GM21381 (cell line): ENCODE results near the gene RAB3GAP2.
"Not testable (repeated sequence)": the region's sequence is repeated elsewhere in the genome, so short reads cannot be mapped to it uniquely, and the experiment has no call there.

Experiments used
- ATAC-seq: cut with Tn5 transposase; IDR thresholded peaks from one replicate; pipeline ENCODE4 v1.9.1; 2021; ENCODE audit warnings: mild to moderate bottlenecking, moderate library complexity; ENCODE audit not compliant: unreplicated experiment

RAB3GAP2 gene

DNA sequence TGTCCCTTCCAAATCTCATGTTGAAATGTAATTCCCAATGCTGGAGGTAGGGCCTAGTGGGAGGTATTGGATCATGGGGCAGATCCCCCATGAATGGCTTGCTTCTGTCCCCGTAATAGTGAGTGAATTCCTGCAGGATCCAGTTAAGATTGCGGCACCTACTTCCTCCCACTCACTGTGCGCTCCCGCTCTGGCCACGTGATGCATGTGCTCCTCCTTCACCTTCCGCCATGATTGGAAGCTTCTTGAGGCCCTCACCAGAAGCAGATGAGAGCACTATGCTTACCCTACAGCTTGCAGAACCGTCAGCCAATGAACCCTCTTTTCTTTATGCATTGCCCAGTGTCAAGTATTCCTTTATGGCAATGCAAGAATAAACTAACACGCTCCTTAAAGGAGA lies 14.9 kb upstream of the RAB3GAP2 start:
- no peak for ATAC-seq

DNA sequence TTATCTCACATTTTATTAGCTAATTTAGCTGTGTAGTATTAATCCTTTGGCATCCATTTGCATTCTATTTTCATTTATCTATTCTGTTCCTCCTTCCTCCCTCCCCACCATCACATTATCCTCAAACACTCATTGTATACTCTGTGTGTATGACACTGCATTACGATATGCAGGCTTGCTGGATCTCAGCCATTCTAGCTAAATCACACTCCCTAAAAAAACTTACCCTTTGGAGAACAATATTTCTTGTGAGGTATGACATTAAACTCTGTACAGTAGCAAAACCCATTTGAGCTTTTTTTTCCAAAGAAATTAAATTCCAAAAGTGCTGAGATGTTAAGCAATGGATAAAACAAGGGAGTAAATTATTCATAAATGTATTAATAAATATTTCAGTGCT lies 11.4 kb upstream of the RAB3GAP2 start:
- no peak for ATAC-seq

DNA sequence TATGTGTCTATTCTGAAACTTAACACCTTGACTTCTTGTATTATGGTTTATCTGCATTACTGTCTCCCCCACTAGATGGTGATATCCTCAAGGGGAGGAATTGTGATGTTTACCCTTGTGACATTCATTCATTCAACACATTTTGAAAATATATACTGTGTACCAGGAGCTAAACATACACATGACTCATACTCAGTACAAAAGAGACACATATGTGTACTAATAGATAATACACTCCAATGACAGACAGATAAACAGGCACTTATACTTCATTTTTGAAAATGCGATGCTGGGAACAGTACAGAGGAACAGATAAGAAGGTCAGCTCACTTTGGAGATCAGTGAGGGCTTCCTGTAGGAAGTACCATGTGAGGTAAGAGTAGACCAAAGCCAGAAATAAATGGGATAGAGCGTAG lies 8.9 kb upstream of the RAB3GAP2 start:
- ATAC-seq, result no peak

DNA sequence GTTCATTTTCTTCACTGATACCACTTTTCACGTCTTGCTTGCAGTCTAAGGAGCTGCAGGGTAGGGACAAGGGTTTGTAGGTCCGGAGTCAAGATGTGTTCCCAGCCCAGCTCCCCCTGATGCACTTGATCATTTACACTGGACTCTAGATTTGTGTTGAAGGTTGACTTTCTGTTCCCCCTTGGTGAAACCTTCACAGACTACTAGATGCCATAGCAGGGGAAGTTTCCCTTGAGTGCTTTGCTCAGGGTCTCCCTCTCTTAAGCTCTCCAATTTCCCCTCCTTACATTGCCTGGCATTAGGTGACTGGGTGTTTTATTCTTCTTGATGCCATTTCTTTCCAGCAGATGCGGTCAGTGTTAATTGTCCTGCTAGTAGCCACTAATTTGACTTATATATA lies 8.0 kb upstream of the RAB3GAP2 start:
- no peak for ATAC-seq

DNA sequence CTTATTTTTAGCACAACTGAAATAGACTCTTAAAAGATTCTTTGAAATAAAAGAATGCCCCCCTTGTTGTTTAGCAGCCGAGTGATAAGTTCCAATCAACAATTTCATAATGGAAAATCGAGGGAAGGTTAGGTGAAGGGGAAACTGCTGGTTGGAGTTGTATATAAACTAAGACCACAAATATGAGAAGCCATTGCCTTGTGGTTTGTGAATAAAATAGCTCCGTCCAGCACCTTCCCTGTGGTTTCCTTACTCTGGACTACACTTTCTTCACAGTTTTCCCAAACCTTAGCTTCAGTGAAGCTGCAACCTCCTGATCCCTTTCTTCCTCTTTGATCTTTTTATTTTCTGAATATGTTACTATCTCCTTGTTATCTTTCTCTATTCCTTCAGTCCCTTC lies 6.7 kb upstream of the RAB3GAP2 start:
- no peak for ATAC-seq

DNA sequence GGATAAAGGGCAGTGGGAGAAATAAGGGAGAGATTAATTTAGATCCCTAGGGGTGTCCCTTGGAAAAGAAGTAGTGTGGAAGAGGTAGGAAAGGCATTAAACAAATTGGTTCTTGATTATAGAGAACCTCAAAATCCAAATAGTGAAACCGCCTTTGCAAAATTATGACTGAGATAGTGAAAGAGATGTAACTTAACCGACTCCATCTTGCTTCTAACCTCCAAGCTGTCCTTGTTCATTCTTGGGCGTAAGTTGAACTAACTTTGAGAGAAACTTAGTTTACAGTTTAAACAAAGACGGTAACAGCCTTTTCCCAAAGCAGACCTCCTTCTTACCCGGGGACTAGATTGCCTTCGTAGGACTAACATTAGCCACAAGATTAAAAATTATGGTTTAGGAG lies 3.2 kb upstream of the RAB3GAP2 start:
- no peak for ATAC-seq

DNA sequence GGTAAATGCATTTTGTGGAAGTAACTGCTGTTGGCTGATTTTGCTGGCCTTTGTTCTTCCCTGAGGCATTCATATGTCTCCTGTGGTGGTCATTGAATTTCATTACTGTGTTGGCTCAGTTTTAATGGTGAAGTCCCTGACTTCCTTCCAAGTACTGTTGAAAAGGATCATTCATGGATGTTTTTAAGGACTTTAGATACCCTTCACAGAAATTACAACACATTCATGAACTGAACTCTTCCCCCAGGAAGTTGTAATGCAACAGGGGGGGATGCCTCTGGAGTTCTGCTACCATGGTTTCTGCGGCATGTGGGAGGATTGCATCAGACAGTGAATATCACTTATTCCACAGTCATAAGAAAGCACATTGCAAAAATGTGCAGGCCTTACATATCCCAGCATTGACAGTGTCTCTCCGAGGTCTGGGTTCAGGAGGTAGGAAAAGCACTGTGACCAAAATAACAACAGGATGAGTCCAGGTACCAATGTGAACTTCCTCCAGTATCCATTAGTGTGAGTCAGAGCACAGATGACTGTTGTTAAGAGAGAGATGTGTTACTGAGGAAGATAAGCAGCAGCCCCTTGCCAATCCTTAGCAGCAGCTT lies 2.1 kb upstream of the RAB3GAP2 start:
- ATAC-seq, result no peak

DNA sequence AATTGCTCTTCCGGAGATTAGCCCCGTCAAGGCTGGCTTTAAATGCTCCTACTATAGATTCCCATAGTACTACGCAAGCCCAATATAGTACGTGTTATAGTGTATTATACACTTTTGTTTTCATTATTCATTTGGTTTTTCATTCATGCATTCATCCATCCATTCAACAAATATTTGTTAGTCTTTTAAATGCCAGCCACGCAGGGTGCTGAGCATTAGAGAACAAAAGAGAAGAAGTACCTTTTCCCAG lies 513 bp upstream of the RAB3GAP2 start:
- no peak for ATAC-seq

DNA sequence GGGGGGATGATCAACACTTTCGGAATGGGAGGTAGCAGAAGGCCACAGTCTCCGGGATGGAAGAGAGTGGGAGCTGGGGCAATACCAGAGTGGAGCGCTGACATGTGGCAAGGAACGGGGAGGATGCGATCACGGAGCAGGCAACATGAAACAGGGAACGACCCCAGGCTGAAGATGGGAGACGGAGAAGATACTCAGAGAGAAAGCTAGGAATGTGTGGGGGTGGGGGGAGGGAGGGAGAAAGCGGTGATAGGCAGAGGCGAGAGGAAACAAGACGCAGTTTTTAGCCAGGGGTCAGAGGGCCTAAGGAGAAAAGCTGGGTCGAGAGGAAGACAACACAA lies 577 bp downstream of the RAB3GAP2 start:
- no peak for ATAC-seq

DNA sequence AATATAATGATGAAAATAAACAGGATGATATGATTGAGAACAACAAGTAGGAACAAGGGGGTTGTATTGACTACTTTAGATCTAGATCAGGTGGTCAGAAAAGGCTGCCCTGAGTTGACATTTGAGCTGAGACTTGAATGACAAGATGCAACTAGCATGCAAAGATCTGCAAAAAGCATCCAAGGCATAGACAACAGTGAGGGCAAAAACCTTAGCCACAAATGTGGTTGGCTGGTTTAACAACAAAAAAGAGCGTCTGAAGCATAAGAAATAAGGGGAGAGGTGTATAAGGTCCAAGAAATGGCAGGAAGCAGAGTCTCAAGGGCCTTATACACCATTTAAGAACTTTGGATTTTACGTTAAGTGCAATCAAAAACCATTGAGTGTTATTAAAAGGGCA lies 3.2 kb downstream of the RAB3GAP2 start:
- ATAC-seq, result no peak

DNA sequence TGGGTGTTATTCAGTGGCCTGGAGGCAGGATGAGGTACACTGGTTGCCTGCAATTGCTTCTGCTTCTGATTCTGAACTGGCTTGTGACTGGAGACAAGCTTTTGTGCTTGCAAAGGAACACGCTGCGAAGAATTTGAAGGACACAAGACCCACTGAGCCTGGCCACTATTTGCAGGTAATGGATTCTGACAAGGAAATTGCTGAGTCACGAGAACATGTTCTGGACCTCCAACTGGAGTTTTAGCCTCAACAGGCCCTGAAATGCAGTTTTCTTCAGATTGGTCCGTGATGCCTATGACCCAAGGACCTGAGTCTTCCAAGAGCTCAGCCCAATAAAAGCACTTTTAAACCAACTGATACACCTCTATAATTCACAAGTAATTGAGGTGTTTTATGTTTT lies 4.6 kb downstream of the RAB3GAP2 start:
- ATAC-seq, result no peak

DNA sequence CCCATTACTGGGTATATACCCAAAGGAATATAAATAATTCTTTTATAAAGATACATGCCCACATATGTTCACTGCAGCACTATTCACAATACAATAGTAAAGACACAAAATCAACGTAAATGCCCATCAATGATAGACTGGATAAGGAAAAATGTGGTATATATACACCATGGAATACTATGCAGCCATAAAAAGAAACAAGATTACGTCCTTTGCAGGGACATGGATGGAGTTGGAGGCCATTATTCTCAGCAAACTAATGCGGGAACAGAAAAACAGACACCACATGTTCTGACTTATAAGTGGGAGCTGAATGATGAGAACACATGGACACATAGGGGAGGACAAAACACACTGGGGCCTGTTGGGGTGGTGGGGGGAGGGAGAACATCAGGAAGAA lies 12.0 kb downstream of the RAB3GAP2 start:
- not testable (repeated sequence) for ATAC-seq

DNA sequence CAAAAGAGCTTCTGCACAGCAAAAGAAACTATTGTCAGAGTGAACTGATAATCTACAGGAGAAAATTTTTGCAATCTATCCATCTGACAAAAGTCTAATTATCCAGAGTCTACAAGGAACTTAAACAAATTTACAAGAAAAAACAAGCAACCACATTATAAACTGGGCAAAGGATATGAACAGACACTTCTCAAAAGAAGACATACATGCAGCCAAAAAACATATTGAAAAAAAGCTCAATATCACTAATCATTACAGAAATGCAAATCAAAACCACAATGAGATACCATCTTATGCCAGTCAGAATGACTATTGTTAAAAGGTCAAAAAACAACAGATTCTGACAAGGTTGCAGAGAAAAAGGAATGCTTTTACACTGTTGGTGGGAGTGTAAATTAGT lies 12.5 kb downstream of the RAB3GAP2 start:
- not testable (repeated sequence) for ATAC-seq

DNA sequence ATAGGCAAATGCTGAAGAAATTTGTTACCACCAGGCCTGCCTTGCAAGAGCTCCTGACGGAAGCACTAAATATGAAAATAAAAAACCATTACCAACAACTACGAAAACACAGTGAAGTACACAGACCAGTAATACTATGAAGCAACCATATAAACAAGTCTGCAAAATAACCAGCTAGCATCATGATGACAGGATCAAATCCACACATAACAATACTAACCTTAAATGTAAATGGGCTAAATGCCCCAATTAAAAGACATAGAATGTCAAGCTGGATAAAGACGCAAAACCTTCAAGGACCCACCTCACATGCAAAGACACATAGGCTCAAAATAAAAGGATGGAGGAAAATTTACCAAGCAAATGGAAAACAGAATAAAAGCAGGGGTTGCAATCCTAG lies 16.1 kb downstream of the RAB3GAP2 start:
- not testable (repeated sequence) for ATAC-seq

DNA sequence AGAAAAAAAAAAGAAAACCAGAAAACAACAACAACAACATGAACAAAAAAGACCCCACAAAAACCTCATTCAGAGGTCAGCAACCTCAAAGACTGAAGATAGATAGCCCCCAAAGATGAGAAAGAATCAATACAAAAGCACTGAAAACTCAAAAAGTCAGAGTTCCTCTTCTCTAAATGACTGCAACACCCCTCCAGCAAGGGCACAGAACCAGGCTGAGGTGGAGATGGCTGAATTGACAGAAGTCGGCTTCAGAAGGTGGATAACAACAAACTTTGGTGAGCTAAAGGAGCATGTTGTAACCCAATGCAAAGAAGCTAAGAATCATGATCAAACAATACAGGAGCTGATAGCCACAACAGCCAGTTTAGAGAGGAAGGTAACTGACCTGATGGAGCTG lies 17.0 kb downstream of the RAB3GAP2 start:
- no peak for ATAC-seq

DNA sequence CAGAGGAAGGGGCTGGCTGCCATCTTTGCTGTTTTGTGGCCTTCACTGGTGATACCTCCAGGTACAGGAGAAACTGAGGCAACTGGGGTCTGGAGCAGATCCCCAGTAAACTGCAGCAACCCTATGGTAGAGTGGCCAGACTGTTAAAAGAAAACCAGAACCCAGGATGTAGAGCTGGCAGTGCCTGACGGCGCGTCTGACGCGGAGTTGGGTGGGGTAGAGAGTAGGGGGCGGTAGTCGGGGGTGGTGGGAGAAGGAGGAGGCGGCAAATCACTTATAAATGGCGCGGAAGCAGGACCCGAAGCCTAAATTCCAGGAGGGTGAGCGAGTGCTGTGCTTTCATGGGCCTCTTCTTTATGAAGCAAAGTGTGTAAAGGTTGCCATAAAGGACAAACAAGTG lies 19.0 kb downstream of the RAB3GAP2 start:
- ATAC-seq, result not testable (repeated sequence)

DNA sequence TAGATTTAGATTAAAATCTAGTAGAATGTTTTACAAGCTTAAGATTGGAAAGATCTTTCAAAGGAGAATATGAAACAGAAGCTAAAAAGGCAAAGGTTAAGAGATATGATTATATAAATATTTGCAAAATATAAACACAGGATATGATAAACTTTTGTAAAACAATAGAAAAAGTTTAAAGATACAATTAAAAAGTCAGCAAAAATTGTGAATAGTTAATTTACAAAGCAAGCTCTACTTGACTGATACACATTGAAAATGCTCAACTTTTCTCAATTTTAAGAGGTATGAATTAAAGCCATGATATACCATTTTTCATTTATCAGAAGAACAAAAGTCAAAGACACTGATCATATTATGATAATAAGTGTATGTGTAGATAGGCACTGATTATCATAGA lies 21.0 kb downstream of the RAB3GAP2 start:
- ATAC-seq, result no peak

DNA sequence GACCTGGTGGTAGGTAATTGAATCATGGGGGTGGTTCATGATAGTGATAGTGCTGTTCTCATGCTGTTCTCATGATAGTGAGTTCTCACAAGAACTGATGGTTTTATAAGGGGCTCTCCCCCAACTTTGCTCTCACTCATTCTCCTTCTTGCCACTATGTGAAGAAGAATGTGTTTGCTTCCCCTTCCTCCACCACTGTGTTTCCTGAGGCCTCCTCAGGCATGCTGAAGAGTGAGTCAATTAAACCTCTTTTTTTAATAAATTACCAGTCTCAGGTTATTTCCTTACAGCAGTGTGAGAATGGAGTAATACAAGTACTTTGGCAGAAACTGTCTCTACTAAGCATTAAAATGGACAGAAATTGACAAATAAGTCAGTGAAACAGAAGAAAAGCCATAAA lies 21.6 kb downstream of the RAB3GAP2 start:
- ATAC-seq, result no peak

DNA sequence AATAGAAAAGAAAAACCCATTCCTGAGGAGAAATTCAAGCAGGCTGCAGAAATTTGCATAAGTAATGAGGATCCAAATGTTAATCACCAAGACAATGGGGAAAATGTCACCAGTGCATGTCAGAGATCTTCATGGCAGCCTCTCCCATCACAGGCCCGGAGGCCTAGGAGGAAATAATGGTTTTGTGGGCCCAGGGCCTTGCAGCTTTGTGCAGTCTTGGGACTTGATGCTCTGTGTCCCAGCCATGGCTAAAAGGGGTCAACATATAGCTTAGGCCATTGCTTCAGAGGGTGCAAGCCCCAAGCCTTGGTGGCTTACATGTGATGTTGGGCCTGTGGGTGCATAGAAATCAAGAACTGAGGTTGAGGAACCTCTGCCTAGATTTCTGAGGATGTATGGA lies 22.7 kb downstream of the RAB3GAP2 start:
- no peak for ATAC-seq

DNA sequence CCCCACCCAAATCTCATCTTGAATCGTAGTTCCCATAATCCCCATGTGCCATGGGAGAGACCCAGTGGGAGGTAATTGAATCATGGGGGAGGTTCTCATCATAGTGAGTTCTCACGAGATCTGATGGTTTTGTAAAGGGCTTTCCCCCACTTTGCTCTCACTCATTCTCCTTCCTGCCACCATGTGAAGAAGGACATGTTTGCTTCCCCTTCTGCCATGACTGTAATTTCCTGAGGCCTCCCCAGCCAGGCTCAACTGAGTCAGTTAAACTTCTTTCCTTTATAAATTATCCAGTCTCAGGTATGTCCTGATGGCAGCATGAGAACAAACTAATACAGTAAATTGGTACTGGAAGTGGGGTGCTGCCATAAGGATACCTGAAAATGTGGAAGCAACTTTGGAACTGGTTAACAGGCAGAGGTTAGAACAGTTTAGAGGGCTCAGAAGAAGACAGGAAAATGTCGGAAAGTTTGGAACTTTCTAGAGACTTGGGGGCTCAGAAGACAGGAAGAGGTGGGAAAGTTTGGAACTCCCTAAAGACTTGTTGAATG lies 23.5 kb downstream of the RAB3GAP2 start:
- ATAC-seq, result not testable (repeated sequence)

DNA sequence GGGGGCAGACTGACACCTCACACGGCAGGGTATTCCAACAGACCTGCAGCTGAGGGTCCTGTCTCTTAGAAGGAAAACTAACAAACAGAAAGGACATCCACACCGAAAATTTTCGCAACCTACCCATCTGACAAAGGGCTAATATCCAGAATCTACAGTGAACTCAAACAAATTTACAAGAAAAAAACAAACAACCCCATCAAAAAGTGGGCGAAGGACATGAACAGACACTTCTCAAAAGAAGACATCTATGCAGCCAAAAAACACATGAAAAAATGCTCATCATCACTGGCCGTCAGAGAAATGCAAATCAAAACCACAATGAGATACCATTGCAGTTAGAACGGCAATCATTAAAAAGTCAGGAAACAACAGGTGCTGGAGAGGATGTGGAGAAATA lies 26.4 kb downstream of the RAB3GAP2 start:
- not testable (repeated sequence) for ATAC-seq

DNA sequence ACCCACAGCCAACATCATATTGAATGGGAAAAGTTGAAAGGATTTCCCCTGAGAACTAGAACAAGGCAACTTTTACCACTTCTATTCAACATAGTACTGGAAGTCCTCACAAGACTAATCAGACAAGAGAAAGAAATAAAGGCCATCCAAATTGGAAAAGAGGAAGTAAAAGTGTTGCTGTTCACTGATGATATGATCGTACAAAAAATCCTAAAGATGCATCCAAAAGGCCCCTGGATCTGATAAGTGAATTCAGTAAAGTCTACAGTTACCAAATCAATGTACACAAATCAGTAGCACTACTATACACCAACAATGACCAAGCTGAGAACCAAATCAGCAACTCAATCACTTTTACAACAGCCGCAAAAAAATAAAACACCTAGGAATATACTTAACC lies 28.3 kb downstream of the RAB3GAP2 start:
- no peak for ATAC-seq

DNA sequence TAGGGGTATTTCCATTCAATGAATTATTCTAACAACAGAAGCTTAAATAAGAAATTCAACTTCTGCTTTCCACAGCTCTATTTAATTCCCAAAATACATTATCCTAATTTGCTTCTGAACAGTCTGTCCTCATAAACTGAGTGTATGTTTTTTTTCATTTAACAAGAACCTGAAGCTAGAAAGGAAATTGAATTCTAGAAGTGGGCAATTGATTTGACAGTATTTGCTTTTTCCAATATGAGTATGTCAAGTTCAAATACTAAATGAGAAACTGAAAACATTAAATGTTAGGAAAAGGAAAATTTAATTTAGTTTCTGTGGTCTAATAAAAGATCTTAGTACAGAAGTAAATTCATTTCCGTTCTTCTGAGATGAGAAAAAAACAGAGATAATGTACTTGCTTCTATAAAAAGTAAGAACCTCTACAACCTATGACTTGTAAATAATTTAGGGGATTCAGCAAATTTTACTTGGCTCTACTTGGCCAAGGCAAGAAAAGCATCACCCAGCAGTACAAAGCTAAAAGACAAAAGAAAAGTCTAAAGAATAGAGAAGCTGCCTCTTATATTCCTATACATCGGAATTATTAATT lies 31.1 kb downstream of the RAB3GAP2 start:
- ATAC-seq, result no peak
